GM12873 (cell line): ENCODE measurements around the gene AMZ1.

Source experiments
- TF ChIP-seq, protein P1 (sequence below): IDR thresholded peaks from 2 replicates; pipeline ENCODE4 v1.5.1; 2012; ENCODE audit warnings: low read depth, mild to moderate bottlenecking, moderate library complexity, low read length, control low read depth; ENCODE audit not compliant: insufficient read depth; ENCODE audit errors: missing control alignments

Gene AMZ1

DNA sequence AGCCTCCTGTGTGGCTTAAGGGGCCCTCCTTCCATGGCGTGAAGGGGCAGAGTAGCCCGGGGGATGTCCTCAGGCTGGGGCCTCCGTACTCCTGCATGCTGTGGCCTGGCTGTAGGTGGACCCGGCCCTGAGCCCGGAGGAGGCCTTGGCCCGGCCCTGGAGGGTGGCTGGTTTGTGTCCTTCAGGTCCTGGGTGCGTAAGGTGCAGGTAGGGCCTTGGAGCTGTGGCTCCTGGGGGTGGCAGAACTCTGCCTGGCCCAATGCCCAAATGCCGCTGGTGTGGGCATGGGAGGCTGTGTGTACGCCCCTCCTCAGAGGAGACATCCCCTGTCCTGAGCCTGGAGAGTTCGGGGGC, 26.9 kb upstream of the AMZ1 start:
- TF ChIP-seq, protein P1, sequence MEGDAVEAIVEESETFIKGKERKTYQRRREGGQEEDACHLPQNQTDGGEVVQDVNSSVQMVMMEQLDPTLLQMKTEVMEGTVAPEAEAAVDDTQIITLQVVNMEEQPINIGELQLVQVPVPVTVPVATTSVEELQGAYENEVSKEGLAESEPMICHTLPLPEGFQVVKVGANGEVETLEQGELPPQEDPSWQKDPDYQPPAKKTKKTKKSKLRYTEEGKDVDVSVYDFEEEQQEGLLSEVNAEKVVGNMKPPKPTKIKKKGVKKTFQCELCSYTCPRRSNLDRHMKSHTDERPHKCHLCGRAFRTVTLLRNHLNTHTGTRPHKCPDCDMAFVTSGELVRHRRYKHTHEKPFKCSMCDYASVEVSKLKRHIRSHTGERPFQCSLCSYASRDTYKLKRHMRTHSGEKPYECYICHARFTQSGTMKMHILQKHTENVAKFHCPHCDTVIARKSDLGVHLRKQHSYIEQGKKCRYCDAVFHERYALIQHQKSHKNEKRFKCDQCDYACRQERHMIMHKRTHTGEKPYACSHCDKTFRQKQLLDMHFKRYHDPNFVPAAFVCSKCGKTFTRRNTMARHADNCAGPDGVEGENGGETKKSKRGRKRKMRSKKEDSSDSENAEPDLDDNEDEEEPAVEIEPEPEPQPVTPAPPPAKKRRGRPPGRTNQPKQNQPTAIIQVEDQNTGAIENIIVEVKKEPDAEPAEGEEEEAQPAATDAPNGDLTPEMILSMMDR, result no peak

DNA sequence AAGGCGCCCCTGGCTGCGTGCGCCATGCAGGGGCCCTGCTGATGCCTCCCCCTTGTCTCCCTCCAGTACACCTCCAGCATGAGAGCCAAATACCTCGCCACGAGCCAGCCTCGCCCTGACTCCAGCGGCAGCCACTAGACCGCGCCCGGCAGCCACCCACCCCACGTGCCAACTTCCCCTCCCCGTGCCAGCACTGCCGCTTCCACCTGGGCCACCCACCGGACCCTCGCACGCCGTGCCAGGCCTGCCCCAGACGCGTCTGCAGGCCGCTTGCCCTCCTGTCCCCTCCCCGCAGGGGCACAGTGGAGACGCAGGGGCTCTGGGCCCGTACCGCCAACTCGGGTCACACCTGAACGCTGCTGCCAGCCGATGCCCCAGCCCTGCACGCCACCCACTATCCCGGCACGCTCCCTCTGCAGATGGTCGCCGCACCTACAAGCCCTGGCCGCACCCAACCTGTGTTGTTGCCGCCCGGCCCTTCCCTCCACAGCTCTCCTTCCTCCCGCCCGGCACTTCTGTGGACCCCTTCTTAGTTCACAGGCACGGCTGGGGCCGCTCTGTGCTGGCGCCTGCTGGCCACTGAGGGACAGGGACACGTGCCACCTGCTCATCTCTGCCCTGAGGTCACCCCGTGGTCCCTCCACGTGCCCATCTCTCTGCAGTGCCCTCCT, 26.3 kb upstream of the AMZ1 start:
- TF ChIP-seq, protein P1, result no peak

DNA sequence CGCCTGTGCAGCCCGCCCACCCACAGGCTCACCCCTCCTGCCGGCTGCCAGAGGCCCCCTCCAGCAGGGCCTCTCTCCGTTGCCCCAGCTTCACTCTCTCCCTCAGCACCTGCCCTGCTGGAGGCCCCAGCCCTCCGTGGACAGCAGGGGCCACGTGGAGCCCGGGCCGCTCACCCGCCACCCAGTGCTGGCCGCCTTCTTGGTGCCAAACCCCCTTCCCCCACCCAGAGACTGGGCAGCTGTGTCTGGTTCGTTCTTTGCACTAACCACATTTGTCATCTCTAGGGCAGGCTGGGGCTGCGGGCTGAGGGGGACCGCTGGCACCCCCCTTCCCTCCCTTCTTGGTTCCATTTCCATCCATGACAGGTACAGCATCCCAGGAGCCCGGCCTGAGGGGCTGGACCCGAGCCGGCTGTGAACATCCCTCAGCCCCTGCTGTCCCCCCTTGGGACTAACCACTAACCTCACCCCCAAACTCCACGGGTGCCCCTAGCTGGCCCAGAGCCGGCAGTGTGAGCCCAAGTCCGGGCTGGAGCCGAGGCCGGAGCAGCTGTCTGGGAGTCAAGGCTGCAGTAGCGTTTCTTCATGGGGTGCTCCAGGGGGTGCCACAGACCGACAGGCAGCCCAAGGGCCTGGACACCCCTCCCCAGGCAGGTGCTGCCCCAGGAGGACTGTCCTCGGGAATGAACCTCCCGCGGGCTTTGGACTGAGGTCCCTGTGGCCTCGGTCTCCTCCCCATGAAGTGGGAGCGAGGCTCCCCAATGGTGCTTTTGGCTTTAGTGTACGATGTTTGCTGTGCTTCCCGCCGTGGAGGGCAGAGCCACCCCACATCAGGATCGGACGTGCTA, 25.5 kb upstream of the AMZ1 start:
- TF ChIP-seq, protein P1, result no peak

DNA sequence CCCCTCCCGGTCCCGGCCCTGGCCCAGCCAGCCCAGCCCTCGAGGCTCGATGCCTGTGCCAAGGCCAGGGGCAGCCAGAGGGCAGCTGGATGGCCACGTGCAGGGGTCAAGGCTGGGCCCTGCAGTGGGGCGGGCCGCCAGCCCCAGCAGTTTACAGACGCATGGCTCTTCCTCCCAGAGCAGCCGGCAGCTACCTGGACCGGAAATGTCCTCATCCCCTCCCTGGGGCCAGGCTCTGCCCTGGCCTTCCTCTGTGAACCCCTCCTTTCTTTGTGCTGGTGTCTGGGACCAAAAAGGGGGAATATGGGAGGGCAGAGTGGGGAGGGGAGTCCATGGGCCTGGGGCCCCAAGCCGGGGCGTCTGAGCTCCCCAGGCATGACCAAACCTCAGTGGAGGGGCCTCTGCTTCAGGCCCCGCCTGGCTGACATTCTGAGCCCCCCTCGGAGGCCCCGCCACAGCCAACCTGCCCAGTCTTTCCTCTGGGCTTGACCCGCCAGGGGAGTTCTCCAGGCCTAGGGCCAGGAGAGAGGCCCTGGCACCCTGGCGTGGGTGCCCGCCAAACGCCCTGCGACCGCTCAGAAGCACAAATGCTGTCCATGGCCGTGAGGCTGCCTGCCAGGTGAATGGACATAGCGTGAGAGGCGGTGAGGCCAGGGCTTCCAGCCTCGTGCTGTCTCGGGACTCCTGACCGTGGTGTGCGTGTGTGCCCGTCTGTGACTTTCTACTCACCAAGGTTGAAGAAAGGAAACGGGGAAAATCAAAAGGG, 24.7 kb upstream of the AMZ1 start:
- TF ChIP-seq, protein P1, result no peak

DNA sequence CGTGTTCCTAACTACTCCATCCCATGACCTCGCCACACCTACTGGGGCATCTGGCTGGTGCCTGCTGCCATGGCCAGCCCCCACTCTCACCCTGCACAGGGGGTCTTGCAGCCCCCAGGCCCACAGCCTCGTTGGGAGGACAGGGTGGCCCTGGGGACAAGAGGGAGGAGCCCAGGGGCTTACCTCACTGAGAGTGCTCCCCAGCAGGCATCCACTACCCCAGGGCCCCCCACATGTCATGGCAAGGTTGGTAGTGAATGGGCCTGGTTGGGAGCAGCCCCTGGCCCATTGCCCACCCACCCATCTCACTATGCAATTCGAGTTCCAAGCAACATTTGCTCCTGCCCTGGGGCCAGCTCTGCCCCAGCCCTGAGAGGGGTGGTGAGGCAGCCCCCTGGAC, 24.0 kb upstream of the AMZ1 start:
- TF ChIP-seq, protein P1, result no peak

DNA sequence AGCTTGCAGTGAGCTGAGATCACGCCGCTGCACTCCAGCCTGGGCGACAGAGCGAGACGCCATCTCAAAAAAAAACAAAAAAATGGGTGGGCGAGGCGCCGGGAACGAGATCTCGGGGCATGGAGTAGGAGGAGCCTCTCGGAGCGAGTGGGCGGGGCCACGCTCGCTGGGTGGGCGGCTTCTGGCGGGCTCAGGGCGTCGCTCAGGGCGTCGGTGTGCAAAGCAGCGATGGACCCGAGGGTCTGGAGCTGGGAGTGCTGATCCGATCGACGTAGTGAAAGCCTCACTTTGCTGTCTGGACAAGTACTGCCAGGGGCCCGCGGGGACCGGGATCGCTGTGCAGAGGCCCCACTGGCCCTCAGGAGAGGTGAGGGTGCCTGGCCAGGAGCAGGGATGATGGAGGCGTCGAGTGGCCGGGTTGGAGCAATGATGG, 22.6 kb upstream of the AMZ1 start:
- TF ChIP-seq, protein P1, result no peak

DNA sequence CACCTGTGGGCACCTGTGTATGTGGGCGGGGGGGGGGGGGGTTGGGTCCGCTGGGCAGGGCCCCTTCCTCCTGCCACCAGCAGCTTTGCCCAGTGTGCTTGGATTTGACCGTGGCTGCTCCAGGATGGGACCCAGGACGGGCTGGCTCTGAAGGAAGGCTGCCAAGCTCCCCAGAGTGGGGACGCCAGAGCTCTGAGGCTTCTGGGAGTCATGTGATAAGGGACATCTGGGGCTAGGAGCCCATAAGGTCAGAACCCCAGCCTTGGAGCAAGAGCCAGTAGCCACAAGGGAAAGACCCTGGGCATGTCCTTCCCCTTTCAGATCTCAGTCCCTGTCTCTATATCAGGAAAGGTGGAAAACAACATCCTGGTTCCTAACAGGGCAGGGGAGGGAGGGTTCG, 21.8 kb upstream of the AMZ1 start:
- TF ChIP-seq, protein P1, result no peak
